DND-41 (cell line): ENCODE measurements around the gene ZC3H13.

ENCODE experiments used
- EZH2 ChIP-seq: IDR thresholded peaks from 3 replicates; pipeline ENCODE4 v1.6.1; 2012; ENCODE audit warnings: borderline replicate concordance, low read depth, mild to moderate bottlenecking, moderate library complexity, low read length, inconsistent platforms; ENCODE audit not compliant: severe bottlenecking
- TF ChIP-seq, protein P1 (sequence below): IDR thresholded peaks from 2 replicates; pipeline ENCODE4 v1.5.1; 2012; ENCODE audit warnings: borderline replicate concordance, low read length, moderate library complexity, mild to moderate bottlenecking; ENCODE audit not compliant: poor library complexity, severe bottlenecking; ENCODE audit errors: extremely low read depth

GRCh38 chr13:45909089-45909488 lies 143.5 kb downstream of the ZC3H13 start:
- TF ChIP-seq EZH2: no peak
- TF ChIP-seq, protein P1, sequence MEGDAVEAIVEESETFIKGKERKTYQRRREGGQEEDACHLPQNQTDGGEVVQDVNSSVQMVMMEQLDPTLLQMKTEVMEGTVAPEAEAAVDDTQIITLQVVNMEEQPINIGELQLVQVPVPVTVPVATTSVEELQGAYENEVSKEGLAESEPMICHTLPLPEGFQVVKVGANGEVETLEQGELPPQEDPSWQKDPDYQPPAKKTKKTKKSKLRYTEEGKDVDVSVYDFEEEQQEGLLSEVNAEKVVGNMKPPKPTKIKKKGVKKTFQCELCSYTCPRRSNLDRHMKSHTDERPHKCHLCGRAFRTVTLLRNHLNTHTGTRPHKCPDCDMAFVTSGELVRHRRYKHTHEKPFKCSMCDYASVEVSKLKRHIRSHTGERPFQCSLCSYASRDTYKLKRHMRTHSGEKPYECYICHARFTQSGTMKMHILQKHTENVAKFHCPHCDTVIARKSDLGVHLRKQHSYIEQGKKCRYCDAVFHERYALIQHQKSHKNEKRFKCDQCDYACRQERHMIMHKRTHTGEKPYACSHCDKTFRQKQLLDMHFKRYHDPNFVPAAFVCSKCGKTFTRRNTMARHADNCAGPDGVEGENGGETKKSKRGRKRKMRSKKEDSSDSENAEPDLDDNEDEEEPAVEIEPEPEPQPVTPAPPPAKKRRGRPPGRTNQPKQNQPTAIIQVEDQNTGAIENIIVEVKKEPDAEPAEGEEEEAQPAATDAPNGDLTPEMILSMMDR: no peak
